GM18499 (cell line): ENCODE data around the gene ADAMTS9.
A peak's percentile ranks its signal among the peaks of the same experiment; 100 is the strongest.

Experiments used
- ATAC-seq: cut with Tn5 transposase; IDR thresholded peaks from one replicate; pipeline ENCODE4 v1.9.1; 2021; ENCODE audit warnings: moderate number of reproducible peaks; ENCODE audit not compliant: insufficient read depth, unreplicated experiment

Gene ADAMTS9

GRCh38 chr3:64496786-64497490, 190.9 kb downstream of the ADAMTS9 start:
- no peak for ATAC-seq

GRCh38 chr3:64495781-64496334, 191.9 kb downstream of the ADAMTS9 start:
- ATAC-seq = no peak

- no peak for ATAC-seq
These were observed 192.5 kb downstream of the ADAMTS9 start for GRCh38 chr3:64495121-64495780.

- no peak for ATAC-seq
These were observed 193.3 kb downstream of the ADAMTS9 start for GRCh38 chr3:64494526-64494925.

GRCh38 chr3:64493149-64493548, 194.7 kb downstream of the ADAMTS9 start:
- no peak for ATAC-seq

GRCh38 chr3:64491843-64492242, 196.0 kb downstream of the ADAMTS9 start:
- ATAC-seq = no peak

- ATAC-seq = no peak
These were observed 197.5 kb downstream of the ADAMTS9 start for GRCh38 chr3:64490180-64490724.

- no peak for ATAC-seq
These were observed 198.3 kb downstream of the ADAMTS9 start for GRCh38 chr3:64489361-64490044.

- no peak for ATAC-seq
These were observed 198.9 kb downstream of the ADAMTS9 start for GRCh38 chr3:64488939-64489338.

- peak; percentile 98 for ATAC-seq
These were observed 203.4 kb downstream of the ADAMTS9 start for GRCh38 chr3:64484289-64484992.

- no peak for ATAC-seq
These were observed 204.3 kb downstream of the ADAMTS9 start for GRCh38 chr3:64483467-64483866.

- ATAC-seq = no peak
These were observed 212.8 kb downstream of the ADAMTS9 start for GRCh38 chr3:64475037-64475436.

GRCh38 chr3:64473466-64473865, 214.3 kb downstream of the ADAMTS9 start:
- no peak for ATAC-seq

GRCh38 chr3:64470436-64470835, 217.4 kb downstream of the ADAMTS9 start:
- no peak for ATAC-seq

- no peak for ATAC-seq
These were observed 220.4 kb downstream of the ADAMTS9 start for GRCh38 chr3:64467255-64467944.
